Naive thymus-derived CD8-positive, alpha-beta T cell (primary cell): Measurements from ENCODE around the gene COPS4. TPM values are rescaled to one million over a fixed set of nuclear protein-coding genes. Genes with fewer than 3 reads are reported as not detected.

Experiments used
- ATAC-seq, 2 donors: fragments of 150-1000 bp; cut with Tn5 transposase in 1 of 2; sonication (Bioruptor Pico), chemical (Tn5 transposase) in 1 of 2; 1 replicate in 1 of 2; 2 replicates in 1 of 2; pipeline ENCODE4 v1.10.0; 2021; ENCODE audit warnings: mild to moderate bottlenecking in 2 of 2, moderate library complexity in 2 of 2
- POLR2A ChIA-PET: fragments of 350-600 bp; sonication (Branson Sonifier 250); formaldehyde crosslinking; loops from one replicate; lab custom pipeline; 2021; ENCODE audit warnings: antibody characterized with exemption; lab: Charles Lee
- DNase-seq, 10 donors: peaks; one replicate each; pipeline versions ENCODE4 v3.0.0 to v3.0.0-alpha.2; 2020 to 2022
- H3K27ac Mint-ChIP-seq, 10 donors: one replicate each; pipeline ENCODE4 v1.8.0; 2020 to 2022; ENCODE audit warnings: mild to moderate bottlenecking in 10 of 10, mixed read lengths in 10 of 10, moderate library complexity in 4 of 10, inconsistent platforms in 1 of 10
- H3K27me3 Mint-ChIP-seq, 5 donors: one replicate each; pipeline ENCODE4 v1.8.0; 2021 to 2022; ENCODE audit warnings: mixed read lengths in 5 of 5
- H3K36me3 Mint-ChIP-seq, 3 donors: one replicate each; pipeline ENCODE4 v1.8.0; 2020 to 2022; ENCODE audit warnings: mixed read lengths in 3 of 3, mild to moderate bottlenecking in 2 of 3, inconsistent platforms in 1 of 3
- H3K4me1 Mint-ChIP-seq, 4 donors: one replicate each; pipeline ENCODE4 v1.8.0; 2021 to 2022; ENCODE audit warnings: mixed read lengths in 4 of 4
- H3K4me3 Mint-ChIP-seq, 10 donors: one replicate each; pipeline ENCODE4 v1.8.0; 2020 to 2022; ENCODE audit warnings: mild to moderate bottlenecking in 10 of 10, mixed read lengths in 10 of 10, moderate library complexity in 6 of 10, inconsistent platforms in 1 of 10
- H3K9me3 Mint-ChIP-seq, 9 donors: one replicate each; pipeline ENCODE4 v1.8.0; 2020 to 2022; ENCODE audit warnings: mixed read lengths in 9 of 9, mild to moderate bottlenecking in 3 of 9, inconsistent platforms in 1 of 9, moderate library complexity in 1 of 9
- polyA plus RNA-seq, 3 donors: library from polyadenylated mRNA; unstranded; fragments of 300-500 nt; fragmentation: Illumina TruSeq; gene quantifications; one replicate each; pipeline ENCODE4 v1.2.3, GENCODE V29; 2021
- total RNA-seq, 8 experiments: library from RNA in 2 of 8; stranded (reverse) in 2 of 8; gene quantifications; one replicate each; pipeline ENCODE4 v1.2.3 and lab custom pipeline; 2021 to 2026

The COPS4 gene
- total and polyA plus RNA-seq, 5 experiments from 2014 or later: 26.1 to 62.5 (median 58.4) TPM

DNA sequence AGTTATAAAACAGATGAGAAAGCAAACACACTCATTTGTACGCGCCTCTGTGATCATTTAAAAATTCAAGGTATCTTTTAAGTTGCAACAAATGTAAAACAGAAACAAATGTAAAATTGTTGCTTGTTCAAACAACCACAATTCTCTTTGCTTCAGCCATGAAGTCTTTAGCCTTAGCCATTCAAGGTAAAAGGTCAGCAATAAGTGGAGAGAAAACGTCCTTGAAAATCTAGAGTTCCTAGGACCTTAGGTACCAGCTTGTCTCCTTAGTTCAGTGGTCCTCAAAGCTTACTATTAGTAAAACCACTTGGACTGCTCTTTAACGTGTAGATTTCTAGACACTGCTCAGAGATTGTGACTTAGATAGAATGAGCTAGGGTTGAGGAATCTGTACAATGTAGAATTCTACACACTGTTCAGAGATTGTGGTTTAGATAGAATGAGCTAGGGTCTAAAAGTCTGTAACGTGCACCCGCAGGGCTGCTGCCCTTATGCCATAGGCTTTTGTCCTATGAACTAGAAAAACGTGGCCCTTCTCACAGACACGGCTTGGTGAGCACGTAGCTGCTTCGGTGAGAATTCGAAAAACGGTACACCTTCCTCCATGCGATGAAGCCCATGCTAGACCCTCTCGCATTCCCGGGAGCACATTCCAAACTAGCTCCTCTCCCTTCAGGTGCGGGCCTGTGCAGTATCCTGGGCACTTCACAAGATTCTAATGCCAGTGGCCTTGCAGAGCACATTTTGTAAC is 77.9 kb downstream of the COPS4 start:
- Mint-ChIP-seq H3K4me1 (peaks cover 19 to 50% (median 40%) of the 10 kb centered on the region in 4 donors), H3K36me3 (peaks cover 10 to 24% (median 20%) of the 10 kb centered on the region in 3 donors), H3K4me3 (peak overlapping the region; percentile 90 to 100 (median 99)), H3K27ac (peak overlapping the region; percentile 95 to 99 (median 98)), H3K27me3 (no peaks in the 10 kb centered on the region), H3K9me3 (no peaks in the 10 kb centered on the region)
- POLR2A ChIA-PET: interaction anchor here (0.7 to 9.6 kb wide), 22 partner anchors 9 to 171 kb away, joined by 3 to 109 read pairs (median 5); partner anchors contain the start of genes COPS4 and COQ2
- ATAC-seq (peak; percentile 4 to 13), DNase-seq (peak in 5 of 10 donors; percentile 16 to 55 (median 46))

DNA sequence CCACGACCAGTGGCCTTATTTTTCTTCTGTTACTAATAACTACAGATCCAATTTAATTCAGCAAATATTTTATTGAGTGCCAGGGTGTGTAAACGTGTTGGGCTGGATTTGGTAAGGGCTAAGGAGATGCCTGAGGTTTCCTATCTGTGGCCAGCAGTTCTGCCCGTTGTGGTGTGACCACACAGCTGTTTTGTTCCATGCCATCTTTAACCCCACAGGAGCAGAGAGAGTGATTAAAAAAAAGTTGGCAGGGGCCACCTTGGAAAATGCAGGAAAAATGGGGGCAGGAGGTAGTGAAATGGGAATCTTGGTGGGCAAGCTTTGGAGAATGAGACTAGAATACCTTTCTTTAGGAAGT is 78.4 kb downstream of the COPS4 start:
- Mint-ChIP-seq H3K36me3 (peaks cover 10 to 20% (median 16%) of the 10 kb centered on the region in 3 donors), H3K27me3 (no peaks in the 10 kb centered on the region), H3K27ac (peak overlapping the region; percentile 95 to 99 (median 98)), H3K4me3 (peak overlapping the region; percentile 90 to 100 (median 99)), H3K9me3 (no peaks in the 10 kb centered on the region), H3K4me1 (peaks cover 15 to 52% (median 41%) of the 10 kb centered on the region in 4 donors)
- DNase-seq (no peak), ATAC-seq (no peak)
- POLR2A ChIA-PET: interaction anchor here (0.9 to 9.6 kb wide), 20 partner anchors 8 to 171 kb away, joined by 3 to 109 read pairs (median 5); partner anchors contain the start of genes COPS4 and COQ2

DNA sequence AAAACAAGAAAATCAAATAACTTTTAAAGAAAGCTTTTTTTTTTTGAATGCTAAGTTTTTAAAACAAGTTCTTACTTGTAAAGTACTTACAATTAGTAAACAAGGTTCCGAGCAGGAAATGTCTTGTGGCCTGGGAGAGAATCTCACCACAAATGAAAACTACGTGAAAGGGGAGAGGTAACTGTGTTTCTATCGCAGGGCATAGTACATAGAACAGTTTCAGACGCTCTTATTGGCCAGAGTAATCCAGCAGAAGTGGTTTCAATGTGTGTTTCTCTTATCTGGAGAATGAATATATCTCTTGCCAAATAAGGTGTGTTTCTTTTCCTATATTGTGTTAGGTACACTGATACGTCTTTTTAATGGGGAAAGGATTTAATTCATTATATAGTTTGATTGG is 79.6 kb downstream of the COPS4 start, which contains the start of gene PLAC8:
PLAC8 (minus strand) TSS at position 154 of the 400 bp plus-strand sequence. CDS start 6,808 bp downstream, outside the sequence.
- DNase-seq (peak in 9 of 10 donors; percentile 36 to 89 (median 71)), ATAC-seq (peak; percentile 69 to 79)
- peaks cover 19 to 52% (median 44%) of the 10 kb centered on the region in 4 donors for H3K4me1 Mint-ChIP-seq

DNA sequence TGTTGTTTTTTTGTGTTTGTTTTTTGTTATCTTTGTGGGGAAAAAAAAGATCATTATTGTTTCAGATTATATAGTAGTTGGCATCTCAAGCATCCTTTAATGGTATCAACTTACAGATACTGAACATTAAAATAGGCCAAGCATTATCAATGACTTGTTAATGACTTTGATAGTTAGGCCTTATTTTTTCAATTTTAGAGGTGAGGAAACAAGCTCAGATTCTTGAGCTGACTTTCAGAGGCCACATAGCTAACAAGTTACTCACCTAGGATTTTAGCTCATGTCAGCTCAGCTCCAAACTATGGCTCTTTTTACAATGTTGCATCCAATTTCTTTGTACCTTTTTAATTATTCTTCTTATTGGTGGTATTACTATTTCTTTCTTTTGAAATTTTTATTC is 80.0 kb downstream of the COPS4 start:
- H3K36me3 Mint-ChIP-seq: peaks cover 10 to 11% (median 10%) of the 10 kb centered on the region in 3 donors
- no peak for DNase-seq
- no peak for ATAC-seq
- H3K4me3 Mint-ChIP-seq: peak overlapping the region; percentile 88 to 100 (median 99)
- no peaks in the 10 kb centered on the region for H3K9me3 Mint-ChIP-seq
- POLR2A ChIA-PET: interaction anchor here (0.6 to 9.6 kb wide), 12 partner anchors 8 to 138 kb away, joined by 3 to 109 read pairs (median 8); no protein-coding TSS in a partner anchor
- peak overlapping the region; percentile 94 to 99 (median 98) for H3K27ac Mint-ChIP-seq
- peaks cover 19 to 56% (median 47%) of the 10 kb centered on the region in 4 donors for H3K4me1 Mint-ChIP-seq
- H3K27me3 Mint-ChIP-seq: no peaks in the 10 kb centered on the region

More for the DNA sequence above, 79.6 kb downstream of the COPS4 start, which contains the start of gene PLAC8:
- H3K9me3 Mint-ChIP-seq: no peaks in the 10 kb centered on the region
- peak within 1 kb of the TSS; percentile 96 to 99 (median 98) for H3K27ac Mint-ChIP-seq
- H3K36me3 Mint-ChIP-seq: peaks cover 10 to 11% (median 10%) of the 10 kb centered on the region in 3 donors
- H3K4me3 Mint-ChIP-seq: peak within 1 kb of the TSS; percentile 90 to 100 (median 99)
- H3K27me3 Mint-ChIP-seq: no peaks in the 10 kb centered on the region
- POLR2A ChIA-PET: interaction anchor here (0.6 to 9.6 kb wide), 14 partner anchors 9 to 138 kb away, joined by 3 to 109 read pairs (median 8); no protein-coding TSS in a partner anchor

DNA sequence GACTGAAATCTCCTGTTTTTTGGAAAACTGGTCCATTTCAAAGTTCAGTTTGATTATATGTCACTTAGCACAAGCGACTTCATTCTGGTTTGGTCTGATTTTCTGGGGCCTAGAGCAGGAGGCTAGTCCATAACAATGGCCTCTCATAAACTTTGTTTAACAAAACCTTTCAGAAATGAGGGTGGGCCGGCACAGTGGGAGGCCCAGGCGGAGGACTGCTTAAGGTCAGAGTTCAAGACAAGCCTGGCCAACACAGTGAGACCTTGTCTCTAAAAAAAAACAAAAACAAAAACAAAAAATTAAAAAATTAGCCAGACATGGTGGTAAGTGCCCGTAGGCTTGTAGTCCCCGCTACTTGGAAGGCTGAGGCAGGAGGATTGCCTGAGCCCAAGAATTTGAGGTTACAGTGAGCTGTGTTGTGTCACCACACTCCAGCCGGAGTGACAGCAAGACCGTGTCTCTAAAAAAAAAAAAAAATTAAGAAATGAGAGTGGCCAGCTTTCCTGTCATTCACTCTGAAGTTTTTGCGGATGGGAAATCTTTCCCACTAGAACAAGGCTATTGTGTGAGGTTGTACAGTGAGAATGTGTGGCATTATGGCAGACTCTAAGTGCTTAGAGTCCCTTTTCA is 80.8 kb downstream of the COPS4 start:
- Mint-ChIP-seq H3K4me3 (peak overlapping the region in 7 of 10 donors; percentile 16 to 100 (median 99)), H3K27me3 (no peaks in the 10 kb centered on the region), H3K4me1 (peaks cover 14 to 52% (median 44%) of the 10 kb centered on the region in 4 donors), H3K9me3 (no peaks in the 10 kb centered on the region), H3K27ac (peak overlapping the region; percentile 94 to 99 (median 98)), H3K36me3 (peaks cover 4 to 10% (median 10%) of the 10 kb centered on the region in 3 donors)
- ATAC-seq (no peak), DNase-seq (no peak)
- POLR2A ChIA-PET: interaction anchor here (0.7 to 9.6 kb wide), 7 partner anchors 11 to 137 kb away, joined by 3 to 109 read pairs (median 5); no protein-coding TSS in a partner anchor

DNA sequence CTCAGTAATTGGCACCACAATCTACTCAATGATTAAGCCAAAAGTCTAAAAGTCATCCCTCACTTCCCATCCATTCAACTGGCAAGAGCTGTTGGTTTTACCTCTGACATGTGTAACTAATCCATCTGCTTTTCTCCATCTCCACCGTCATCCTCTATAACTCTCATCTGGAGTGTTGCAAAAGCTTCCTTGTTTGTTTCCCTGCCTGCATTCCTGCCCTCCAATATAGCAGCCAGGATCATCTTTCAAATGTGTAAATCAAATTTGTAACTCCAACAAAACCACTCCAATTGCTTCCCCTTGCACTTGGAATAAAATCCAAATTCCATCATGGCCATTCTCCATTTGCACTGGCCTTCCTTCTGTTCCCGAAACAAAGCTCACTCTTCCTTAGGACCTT is 83.9 kb downstream of the COPS4 start:
- H3K36me3 Mint-ChIP-seq: peaks cover 0 to 4% (median 3%) of the 10 kb centered on the region in 3 donors
- peak overlapping the region in 7 of 10 donors; percentile 4 to 76 (median 32) for H3K27ac Mint-ChIP-seq
- ATAC-seq (no peak), DNase-seq (no peak)
- H3K4me1 Mint-ChIP-seq: peaks cover 10 to 50% (median 33%) of the 10 kb centered on the region in 4 donors
- H3K27me3 Mint-ChIP-seq: no peaks in the 10 kb centered on the region
- H3K4me3 Mint-ChIP-seq: no peak overlapping the region
- POLR2A ChIA-PET: interaction anchor here (0.8 to 1.2 kb wide), 4 partner anchors 10 to 123 kb away, joined by 3 to 5 read pairs (median 3); no protein-coding TSS in a partner anchor
- H3K9me3 Mint-ChIP-seq: no peaks in the 10 kb centered on the region

DNA sequence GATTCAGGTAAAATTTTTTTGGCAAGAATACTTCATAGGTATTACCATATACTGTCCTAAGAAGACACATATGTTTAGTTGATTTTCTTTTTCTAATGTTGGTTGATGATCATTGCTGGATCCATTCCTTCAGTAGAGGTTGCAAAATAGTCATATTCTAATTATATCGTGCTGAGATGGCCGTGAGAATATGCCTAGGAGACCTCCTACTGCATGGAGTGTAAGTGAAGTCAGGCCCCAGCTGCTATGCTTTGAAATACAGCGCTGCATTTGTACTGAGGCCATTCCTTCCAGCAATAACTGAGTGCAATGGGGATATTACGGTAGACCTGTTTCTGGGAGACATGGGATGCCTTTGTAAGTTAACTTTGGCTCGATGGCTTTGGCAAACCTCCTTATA is 86.3 kb downstream of the COPS4 start:
- ATAC-seq (no peak), DNase-seq (no peak)
- peaks cover 8 to 48% (median 29%) of the 10 kb centered on the region in 4 donors for H3K4me1 Mint-ChIP-seq
- H3K4me3 Mint-ChIP-seq: no peak overlapping the region
- no peaks in the 10 kb centered on the region for H3K9me3 Mint-ChIP-seq
- peaks cover 0 to 3% (median 0%) of the 10 kb centered on the region in 3 donors for H3K36me3 Mint-ChIP-seq
- POLR2A ChIA-PET: interaction anchor here (0.6 to 1.7 kb wide), 3 partner anchors 9 to 10 kb away, joined by 3 to 4 read pairs (median 3); no protein-coding TSS in a partner anchor
- no peaks in the 10 kb centered on the region for H3K27me3 Mint-ChIP-seq
- H3K27ac Mint-ChIP-seq: no peak overlapping the region

DNA sequence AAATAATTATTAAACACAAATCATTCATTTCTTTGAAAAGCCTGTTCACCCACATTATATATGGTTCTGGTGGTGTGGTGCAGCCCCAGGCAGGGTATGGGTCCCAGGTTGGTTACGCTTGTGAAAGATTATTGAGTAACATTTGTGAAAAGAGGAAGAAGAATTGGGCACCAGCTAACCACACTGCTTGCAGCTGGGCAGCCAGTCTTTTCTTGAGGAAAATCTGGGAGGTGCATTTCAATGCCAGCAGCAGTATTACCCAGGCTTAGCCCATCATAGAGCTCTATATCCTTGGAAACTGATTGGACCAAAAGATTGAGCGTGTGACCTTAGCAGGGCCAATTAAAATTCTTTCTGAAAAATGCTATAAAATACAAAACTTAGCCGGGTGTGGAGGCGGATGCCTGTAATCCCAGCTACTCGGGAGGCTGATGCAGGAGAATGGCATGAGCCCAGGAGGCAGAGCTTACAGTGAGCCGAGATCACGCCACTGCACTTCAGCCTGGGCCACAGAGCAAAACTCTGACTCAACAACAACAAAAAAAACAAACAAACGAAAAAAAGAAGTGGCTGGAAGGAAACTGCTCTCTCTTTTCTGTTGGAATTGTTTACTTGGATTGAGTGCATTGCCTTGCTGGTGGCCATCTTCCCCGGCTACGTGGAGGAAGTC is 89.3 kb downstream of the COPS4 start:
- Mint-ChIP-seq H3K36me3 (peaks cover 0 to 3% (median 0%) of the 10 kb centered on the region in 3 donors), H3K9me3 (peaks cover 0 to 1% (median 0%) of the 10 kb centered on the region in 9 donors), H3K27ac (peak overlapping the region in 2 of 10 donors; percentile 24 to 36), H3K4me3 (peak overlapping the region in 2 of 10 donors; percentile 5 to 51), H3K27me3 (no peaks in the 10 kb centered on the region), H3K4me1 (peaks cover 5 to 49% (median 24%) of the 10 kb centered on the region in 4 donors)
- ATAC-seq (no peak), DNase-seq (no peak)
- POLR2A ChIA-PET: interaction anchor here (1.0 to 1.7 kb wide), 5 partner anchors 9 to 93 kb away, joined by 3 to 11 read pairs (median 4); partner anchors contain the start of gene PLAC8

Other genes starting within 250 kb of the COPS4 start
- gene SCD5, start 236.4 kb upstream of the COPS4 start, total RNA-seq: 1 to 10 TPM; 1.0 to 1.1 TPM
- gene SCD5, start 236.4 kb upstream of the COPS4 start, polyA plus RNA-seq: 1 to 10 TPM in 2 of 3 donors, under 1 TPM in 1; 0.07 to 4.4 (median 1.0) TPM
- gene SEC31A, start 144.0 kb upstream of the COPS4 start, total RNA-seq: 100 to 1,000 TPM; 130 to 145 TPM
- gene SEC31A, start 144.0 kb upstream of the COPS4 start, polyA plus RNA-seq: 100 to 1,000 TPM; 101 to 131 (median 112) TPM
- 1 to 10 TPM; 4.1 to 6.0 TPM for gene THAP9, start 134.4 kb upstream of the COPS4 start, total RNA-seq
- 1 to 10 TPM; 1.6 to 2.9 (median 1.7) TPM for gene THAP9, start 134.4 kb upstream of the COPS4 start, polyA plus RNA-seq
- gene LIN54, start 24.4 kb upstream of the COPS4 start, total RNA-seq: 10 to 100 TPM; 23.6 to 24.1 TPM
- 10 to 100 TPM in 1 of 3 donors, 1 to 10 TPM in 2; 9.4 to 10.7 (median 9.5) TPM for gene LIN54, start 24.4 kb upstream of the COPS4 start, polyA plus RNA-seq
- gene PLAC8, start 79.5 kb downstream of the COPS4 start, total RNA-seq: 100 to 1,000 TPM; 222 to 258 TPM
- gene PLAC8, start 79.5 kb downstream of the COPS4 start, polyA plus RNA-seq: 100 to 1,000 TPM; 470 to 615 (median 609) TPM
- gene COQ2, start 249.6 kb downstream of the COPS4 start, total RNA-seq: 1 to 10 TPM; 5.3 to 5.9 TPM
- 1 to 10 TPM; 5.0 to 8.1 (median 5.2) TPM for gene COQ2, start 249.6 kb downstream of the COPS4 start, polyA plus RNA-seq